Measurements from ENCODE around the gene BTRC.

Gene BTRC

DNA sequence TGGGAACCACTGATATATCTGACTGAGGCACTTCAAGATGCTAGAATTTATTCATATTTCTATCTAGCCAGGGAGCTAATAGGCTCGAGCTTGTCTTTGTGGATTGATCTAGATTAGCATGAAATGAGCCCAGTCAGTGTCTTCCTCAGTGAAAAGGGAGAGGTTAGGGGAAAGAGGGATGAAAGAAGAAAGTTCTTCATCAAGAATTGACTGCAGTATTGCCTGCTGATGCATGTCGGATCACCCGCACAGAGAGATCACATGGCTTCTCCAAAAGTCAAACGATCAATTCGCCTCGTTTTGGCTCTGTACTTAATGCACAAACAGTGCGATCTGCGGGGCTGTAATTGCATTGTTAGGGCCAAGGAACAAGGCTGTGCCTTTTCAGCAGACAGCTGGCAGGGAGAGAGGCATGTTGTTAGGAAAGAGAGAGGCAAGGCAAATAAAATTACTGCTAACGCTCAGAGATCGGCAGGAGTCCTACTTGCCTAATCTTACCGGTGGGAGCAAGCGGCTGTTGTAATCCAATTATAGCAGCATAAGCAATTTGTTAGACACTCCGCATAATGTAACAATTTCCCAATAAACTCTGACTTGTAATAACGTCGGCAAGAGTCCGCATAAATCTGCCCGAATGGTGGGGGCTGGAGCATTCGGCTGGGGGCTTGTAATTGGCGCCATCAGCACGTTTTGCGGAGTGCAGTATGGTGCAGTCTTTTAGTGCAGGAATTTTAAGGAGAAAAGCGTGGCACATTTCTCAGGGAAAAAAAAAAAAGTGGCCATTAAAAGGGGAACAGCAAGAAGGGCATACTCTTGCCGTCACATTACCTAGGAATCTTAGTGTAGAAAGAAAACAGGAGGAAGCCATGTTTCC lies 132.0 kb downstream of the BTRC start:
- peak; percentile 55 for DNase-seq

DNA sequence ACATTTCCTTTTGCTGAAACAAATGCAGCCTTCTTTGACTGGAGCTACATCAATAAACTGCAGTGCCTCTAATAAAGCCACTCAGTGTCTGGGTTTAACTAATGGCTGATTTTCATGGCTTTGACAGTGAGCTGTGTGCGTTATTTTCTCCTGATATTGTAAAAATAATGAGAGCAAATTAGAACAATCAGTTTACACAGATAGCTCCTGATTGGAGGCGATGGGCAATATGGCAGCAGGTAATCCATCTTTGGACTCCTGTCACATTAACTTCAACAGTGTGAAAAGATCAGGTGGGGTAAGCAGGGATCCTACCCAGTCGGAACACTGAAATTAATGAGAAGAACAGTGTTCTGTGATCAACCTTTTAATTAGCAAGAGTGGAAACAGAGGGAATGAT lies 133.4 kb downstream of the BTRC start:
- no peak for DNase-seq

DNA sequence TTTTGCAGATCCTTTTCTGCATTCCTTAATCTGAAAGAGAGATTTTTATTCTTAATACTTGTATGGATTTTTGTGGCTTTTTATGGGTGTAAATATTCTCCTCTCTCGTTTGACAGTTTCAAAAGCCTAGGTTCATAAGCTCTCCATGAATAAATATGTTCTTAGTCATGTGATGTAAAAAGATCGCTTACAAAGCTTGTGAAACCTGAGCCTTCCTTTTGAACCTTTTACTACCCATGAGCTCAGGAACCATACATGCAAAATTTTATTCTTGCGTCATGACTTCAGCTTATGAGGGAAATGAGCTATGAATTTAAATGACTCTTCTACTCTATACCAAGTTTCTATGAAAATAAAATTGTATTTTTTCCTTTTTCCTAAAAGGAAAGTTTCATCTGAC lies 135.4 kb downstream of the BTRC start:
- DNase-seq, result peak; percentile 90

DNA sequence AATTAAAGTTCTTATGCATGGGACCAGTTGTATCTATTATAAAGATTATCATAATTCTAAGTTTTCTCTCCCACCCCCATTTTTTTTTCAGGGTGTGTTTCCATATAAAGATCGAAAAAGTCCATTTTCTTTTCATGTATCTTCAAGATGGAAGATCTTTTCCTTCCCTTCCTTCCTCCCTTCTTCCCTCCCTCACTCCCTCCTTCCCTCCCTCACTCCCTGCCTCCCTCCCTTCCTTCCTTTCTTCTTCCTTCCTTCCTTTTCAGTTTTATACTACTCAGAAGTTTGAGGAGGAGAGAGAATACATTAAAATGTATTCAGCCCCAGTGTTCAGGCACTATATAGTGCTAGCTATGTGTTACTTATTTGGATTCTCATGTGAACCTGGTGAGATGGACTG lies 136.1 kb downstream of the BTRC start:
- DNase-seq, result no peak

DNA sequence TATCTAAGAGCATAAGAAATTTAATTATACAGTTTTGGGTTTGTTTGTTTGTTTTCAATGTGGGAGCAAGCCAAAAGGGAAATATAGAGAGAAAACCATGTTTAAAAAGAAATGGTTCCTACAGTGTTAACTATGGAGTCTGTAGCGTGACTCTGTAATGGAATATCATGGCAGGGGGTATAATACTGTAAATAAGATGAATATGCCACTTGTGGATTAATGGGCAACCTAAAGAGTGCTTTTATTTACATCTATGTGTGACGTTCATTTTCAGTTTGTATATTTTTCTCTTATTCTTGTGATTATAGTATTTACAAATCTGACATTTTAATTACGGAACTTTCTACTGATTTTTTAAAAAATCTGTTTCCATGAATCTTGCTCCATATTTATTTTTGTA lies 138.2 kb downstream of the BTRC start:
- DNase-seq, result peak; percentile 18

DNA sequence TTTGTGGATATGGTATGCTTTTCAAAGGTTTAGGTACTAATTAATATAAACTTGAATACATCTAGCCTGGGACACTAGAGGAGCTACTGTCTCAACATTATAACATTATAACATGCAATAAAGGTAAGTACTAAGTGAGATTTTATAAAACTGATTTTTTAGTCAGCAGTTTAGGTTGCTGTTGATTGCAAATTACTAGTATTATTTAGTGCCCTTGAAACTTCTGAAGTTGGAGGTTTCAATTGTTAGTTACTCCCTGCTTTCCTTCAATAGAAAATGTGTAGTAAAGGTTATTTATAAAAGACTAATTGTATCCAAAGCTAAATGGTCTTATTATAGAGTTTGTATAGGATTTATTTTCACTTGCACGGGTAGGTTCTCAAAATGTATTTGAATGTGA lies 138.8 kb downstream of the BTRC start:
- DNase-seq, result no peak

DNA sequence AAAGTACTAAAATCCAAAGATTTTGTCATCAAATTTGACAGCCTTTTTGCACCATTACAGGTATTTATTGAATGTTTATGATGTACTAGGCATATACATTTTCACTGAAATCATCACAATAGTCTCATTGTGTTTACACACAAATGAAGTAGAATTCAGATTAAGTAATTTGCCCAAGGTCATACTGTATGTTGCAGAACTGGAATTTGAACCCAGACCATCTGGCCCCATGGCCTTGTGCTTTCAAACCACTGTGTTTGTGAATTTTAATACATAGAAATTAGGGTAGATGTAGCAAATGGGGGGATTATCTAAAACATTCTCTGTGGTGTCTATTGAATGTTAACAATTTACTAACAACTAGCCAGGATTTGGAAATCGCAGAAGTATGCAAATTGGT lies 139.3 kb downstream of the BTRC start:
- DNase-seq, result no peak

DNA sequence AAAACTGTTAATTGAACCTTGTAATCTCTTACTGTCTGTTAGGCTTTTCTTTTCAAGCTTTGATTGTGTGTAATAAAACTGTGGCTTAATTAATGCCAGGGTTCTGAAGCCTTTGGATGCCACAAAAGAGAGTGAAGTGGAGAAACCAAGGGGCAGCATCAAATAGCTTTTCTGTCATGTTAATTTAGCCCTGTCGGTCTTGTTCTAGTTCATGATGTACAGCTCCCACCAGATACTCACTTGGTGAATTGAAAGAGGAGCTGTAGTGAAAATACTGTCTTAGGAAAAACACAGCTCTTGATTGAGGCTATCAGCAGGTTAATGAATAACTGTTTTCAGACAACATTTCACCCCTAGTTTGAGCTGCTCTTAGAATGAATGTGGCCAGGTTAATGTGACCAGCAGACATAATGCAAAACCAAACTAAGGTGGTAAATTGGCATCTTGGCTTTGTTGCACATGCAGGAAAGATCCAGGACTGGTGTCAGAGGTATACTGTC lies 139.9 kb downstream of the BTRC start:
- no peak for DNase-seq

DNA sequence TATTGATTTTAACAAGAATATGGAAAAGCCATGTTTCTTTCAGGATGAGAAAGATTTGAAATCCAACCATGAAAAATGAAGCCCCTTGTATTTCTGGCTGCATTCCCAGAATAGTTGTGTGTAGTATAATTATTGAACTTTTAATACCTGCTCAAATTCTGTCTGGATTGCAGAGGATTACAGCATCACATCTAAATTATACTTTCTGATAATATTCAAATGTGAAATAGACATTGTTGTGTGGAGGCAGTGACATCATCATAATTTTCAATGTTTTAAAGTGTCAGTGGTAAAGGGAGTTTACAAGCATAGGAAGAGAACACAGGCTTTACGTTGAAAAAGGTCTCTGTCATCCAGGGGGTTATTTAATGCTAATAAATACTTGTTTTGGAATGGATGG lies 140.7 kb downstream of the BTRC start:
- no peak for DNase-seq

DNA sequence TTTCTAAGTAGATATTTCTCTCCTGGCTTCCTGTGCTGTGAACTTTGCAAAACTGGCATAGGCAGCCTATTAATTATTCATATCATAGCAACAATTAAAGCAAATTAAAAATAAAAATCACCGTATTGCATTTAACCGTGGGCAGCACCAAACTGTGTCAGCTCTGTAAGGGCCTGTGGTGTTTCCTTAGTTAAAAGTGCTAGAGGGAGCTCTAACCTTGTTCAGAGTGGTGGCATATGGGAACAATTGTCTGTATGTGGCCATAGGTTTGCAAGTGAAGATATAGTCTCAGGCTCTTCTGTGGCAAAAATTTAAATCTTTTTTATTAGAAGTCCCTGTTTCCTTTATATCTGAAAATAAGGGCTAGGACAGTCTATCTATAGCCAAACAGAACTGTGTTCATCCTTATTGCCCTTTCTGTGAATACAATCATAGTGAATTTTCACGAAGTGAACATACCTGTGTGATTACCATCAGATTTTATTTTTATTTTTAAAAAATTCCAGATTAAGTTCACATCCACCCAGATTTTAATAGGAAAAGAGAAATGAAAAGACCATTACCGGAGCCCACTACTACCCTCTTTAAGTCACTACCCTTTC lies 141.5 kb downstream of the BTRC start:
- peak; percentile 32 for DNase-seq

DNA sequence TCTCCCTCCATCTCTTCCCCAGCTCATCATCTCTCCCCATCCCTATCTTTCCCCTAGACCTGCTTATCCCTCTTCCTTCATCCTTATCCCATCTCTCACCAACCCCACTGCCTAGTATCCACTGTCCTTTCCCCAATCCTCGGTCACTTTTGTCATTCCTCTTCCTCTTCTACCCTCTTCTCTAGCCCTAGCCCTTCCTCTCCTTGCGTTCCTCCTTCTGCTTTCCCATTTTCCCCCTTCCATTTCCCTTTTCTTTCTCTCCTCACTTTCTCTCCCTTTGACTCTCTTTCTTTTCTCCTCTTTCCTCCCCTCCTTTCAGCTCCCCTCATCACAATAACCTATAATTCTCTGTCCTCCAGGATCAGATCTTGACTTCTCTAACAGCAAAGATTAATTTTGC lies 150.5 kb downstream of the BTRC start:
- no peak for DNase-seq

DNA sequence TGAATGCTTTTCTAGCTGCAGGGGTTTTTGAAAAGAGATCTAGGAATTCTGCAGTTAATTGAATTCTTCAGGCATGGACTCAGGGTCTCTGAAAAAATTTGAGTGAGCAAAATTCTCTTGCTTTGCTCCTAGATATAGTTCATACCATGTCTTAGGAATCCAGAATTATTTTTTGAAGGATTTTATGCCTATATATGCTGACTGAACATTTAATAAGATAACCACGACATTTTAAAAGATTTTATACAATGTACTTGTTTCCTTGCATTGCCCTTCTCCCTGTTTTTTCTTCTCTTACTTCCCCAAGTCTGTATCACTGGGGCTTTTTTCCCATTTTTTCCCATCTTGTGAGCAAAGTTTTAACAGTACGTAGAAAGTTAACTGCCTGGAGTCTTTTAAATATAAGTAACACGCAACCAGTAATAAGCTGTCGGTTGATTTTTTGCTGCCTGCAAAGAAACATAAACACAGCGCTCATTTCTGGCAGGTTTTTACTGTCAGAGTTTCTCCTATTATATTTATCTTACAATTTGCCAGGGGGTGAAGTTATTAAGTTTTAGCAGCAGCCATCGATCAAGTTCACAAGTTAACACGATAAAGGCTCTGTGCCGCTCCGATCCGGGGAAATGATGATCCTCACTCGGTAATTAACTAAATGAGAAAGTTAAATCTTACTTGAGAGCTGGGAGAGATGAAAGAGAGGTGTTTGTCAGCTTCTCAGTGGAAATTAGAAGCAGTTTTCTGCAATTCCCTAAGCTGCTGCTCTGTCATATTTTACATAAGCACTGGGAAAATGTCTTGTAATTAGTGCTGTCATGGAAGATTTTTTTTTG lies 153.1 kb downstream of the BTRC start:
- DNase-seq, result no peak

DNA sequence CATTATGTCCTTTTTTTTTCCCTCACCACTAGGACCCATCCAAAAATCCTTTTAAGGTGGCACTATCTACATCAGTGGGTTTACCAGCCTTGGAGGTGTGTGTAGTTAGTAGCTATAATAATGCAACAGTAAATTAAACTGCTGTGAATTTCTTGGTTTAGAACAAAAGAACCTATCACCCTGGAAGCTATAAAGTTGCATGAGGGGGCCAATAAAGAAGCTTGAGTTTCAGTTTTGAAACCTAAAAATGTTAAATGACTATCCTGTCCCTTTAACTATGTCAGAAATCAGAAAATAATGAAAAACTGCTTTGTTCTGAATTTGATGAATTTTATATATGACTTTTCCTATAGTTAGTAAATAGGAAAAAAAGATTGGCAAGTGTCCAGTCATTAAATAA lies 153.9 kb downstream of the BTRC start:
- DNase-seq, result no peak

DNA sequence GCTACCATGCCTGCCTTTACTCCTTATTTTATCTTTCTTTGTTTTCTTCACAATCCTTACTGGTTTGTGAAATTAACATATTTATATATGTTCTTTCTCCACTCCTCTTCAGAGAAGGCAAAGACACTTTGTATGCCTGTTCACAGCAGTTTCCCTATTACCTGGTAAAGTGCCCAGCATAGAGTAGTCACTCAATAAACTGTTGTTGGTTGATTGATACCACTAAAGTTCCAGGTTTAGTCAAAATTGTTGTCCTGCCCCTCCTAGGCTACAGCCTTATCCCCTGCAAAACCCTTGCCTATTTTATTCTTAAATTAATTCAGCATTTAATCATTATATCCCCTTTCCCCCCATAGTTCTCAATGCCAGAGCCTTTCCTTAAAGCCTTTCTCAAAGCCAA lies 158.0 kb downstream of the BTRC start:
- no peak for DNase-seq

DNA sequence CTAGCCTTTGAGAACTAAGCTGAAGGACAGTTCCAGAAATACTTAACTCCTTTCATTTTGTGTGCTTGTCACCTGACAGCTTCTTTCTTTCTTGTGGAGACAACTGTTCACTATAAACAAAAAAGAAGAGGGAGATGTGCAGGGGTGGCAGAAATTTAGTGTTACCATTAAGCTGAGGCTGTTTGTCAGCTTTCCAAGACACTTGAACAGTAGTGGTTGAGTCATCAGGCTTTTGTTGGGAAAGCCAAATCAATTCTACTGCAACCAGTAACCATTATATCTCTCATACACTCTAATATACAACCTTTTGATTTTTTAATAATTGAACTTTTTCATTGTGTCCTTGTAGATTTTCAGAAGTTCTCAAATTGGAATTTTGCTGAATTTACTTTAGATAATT lies 158.8 kb downstream of the BTRC start:
- DNase-seq, result peak; percentile 11

DNA sequence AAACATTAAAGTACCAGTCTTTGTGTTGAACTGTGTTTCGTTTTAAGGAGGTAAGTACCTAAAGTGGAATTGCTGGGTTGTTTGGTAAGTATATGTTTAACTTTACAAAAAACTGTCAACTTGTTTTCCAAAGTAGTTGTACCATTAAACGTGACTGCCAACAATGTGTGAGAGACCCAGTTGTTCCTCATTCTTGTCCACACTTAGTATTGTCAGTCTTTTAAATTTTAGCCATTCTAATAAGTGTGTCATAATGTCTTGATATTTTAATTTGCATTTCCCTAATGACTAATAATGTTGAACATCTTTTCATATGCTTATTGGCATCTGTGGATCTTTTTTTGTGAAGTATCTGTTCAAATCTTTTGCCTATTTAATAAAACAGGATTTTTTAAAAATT lies 159.8 kb downstream of the BTRC start:
- no peak for DNase-seq

DNA sequence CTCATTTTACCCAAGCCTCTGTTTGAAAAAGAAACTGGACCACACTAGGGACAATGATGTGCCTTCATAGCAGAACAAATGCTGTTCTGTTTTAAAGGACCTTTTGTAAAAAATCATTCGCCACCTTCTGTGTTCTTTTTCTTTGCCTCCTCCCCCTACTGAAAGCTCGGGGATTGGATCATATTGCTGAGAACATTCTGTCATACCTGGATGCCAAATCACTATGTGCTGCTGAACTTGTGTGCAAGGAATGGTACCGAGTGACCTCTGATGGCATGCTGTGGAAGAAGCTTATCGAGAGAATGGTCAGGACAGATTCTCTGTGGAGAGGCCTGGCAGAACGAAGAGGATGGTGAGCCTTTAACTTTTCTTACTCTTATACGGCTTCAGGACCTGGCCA lies 171.9 kb downstream of the BTRC start:
- DNase-seq, result no peak

DNA sequence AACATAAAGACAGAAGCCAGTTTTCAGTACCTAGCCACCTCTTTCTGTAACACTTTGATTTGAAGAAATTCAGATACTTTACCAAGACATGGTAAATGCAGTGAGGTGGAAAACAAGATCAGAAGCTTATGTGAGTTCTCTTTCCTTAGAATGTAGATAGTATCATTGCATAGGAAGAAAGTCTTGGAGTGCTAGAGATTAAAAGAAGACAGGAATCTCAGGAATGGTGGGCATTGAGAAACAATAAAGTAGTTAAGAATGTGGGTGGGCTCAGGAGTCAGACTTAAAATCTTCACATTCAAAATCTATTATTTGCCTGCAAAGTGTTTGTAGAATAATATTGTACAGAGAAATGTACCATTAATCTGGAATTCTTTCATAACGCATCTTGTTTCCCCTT lies 175.2 kb downstream of the BTRC start:
- DNase-seq, result no peak

DNA sequence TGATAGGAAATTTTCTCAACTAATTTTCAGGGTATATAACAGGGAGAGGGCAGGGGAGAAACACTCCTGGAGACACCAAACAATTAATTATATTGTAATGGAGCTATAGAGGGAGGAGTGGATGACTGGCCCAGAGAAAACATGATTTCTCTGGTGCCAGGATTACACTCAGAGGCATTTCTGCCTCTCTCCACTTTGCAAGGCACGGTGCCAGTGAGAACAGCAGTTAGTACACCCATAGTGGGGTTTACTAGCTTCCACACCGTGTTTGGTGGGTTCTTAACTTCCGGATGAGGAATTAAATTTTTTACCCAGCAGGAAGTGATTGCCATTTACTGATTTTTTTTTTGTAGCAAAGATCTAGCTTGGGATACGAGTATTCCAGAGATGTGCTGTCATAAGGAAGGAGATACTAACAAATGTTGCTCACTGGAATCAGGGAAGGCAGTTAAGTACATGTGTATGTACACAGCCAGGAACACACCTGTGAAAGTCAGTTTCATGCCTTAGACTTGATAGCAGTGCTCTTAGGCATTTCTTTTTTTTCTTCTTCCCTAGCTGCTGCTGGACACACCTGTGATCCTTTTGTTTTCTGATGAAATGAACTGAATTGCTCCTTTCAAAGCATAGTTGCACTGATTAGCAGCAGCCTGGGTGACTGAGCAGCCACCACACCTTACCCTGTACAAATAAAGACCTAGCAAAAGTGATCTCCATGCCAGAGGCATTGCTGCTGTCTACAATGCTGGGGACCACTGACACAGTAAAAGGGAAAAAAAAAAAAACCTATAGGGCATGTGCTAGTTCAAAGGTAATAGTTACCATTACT lies 176.0 kb downstream of the BTRC start:
- no peak for DNase-seq

DNA sequence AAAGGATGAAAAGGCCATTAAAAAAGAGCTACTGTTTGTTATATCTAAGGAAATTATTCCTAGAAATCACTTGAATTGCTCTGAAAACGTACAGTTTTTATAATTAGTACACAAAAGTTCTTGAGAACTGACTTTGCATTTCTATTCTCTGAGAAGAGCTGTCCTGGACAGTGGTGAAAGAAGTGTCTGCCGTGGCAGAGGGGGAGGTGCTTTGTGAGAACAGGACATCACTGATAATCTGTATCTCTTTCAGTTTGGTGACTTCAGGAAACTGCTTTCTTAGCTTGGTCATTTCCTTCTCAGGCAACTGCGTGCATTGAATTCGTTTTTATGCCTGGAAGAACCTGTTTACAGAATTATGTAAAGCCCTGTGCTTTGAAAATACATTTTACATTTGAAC lies 182.0 kb downstream of the BTRC start:
- DNase-seq, result no peak

DNA sequence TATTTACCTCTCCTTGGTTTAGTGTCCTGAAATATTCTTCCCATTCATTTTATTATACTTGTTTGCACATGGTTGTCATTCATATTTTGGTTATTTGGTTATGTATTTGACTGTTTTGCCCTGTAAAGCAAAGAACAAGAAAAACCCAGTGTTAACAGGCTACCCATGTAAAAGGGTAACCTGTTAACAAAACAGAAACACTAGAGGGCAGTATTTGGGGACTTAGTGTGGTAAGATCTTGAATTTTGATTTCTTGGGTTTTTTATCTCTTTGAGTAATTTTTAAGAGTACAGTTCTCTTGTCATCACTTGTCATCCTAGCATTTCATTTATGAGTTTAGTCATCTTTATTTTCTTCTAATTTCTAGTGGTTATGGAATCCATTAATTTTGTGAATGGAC lies 182.8 kb downstream of the BTRC start:
- DNase-seq, result peak; percentile 12

DNA sequence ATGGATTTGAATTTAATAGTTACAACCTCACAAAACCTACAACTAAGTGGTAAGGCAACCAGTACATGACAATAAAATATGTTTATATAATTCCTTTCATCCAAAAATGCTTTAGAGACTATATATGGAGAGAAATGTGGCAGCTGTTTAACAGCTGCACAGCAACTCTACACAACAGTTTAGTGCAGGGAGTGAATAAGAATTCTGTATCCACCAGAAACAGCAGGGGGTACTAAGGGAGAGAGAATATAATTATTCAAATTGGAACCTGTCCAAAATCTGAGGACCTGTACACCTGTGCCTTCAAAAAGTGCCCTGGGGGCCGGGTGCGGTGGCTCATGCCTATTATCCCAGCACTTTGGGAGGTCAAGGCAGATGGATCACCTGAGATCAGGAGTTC lies 184.5 kb downstream of the BTRC start:
- DNase-seq, result peak; percentile 43

DNA sequence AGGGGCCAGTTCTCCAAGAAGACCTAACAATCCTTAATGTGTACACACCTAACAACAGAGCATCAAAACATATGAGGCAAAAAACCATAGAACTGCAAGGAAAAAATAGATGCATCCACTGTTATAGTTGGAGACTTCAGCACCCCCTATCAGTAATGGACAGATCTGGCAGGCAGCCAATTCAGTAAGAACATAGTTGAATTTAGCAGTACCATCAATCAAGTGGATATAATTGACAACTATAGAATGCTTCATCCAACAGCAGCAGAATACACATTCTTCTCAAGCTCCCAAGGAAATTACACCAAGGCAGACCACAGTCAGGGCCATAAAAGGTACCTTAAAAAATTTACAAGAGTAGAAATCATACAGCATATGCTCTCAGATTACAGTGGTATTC lies 191.9 kb downstream of the BTRC start:
- DNase-seq, result peak; percentile 54

Measured in NCI-H510A treated with DMSO at 0.1 percent for 48 hours (cell line).